Mucosa of gallbladder (tissue), 1 donor: ENCODE measurements around the gene EIF4G3. TPM values are rescaled to one million over a fixed set of nuclear protein-coding genes. Genes with fewer than 3 reads are reported as not detected.

ENCODE experiments used
- DNase-seq: peaks from one replicate; pipeline ENCODE4 v3.0.0-alpha.2; 2020; ENCODE audit warnings: low spot score
- total RNA-seq: library from RNA; stranded (reverse); gene quantifications from one replicate; pipeline ENCODE4 v1.2.1, GENCODE V29; 2021
- donor health status: DM: no; HTN: no; CAD: no.

The EIF4G3 gene
- total RNA-seq, 1 donor from 2014 or later = 63.9 TPM

GRCh38 chr1:20882837-20883236 lies 293.9 kb downstream of the EIF4G3 start:
- DNase-seq = no peak

GRCh38 chr1:20878799-20879198 lies 297.9 kb downstream of the EIF4G3 start:
- DNase-seq = no peak

DNA sequence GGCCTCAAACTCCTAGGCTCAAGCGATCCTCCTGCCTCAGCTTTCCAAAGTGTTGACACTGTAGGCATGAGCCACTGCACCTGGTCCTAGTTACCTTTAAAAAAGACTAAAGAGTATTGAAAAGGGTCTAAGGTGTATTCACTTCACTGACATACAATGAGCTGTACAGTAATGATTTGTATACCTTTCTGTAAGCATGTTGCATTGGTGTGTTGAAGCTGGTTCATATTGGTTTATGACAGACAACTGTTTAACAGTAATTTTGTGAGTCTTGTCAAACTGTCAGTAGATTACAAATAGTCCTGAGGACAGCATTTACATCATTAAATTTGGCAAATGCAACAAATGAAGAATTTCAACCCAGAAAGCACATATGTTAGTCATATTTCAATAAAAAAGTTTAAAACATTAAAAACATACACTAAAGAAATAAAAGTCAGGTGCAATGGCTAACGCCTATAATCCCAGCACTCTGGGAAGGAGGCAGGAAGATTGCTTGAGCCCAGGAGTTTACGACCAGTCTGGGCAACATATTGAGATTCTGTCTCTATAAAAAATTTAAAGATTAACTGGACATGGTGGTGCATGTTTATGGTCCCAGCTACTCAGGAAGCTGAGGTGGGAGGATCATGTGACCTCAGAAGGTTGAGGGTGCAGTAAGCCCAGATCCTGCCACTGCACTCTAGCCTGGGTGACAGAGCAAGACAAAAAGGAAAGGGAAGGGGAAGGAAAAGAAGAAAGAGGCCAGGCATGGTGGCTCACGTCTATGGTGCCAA lies 301.3 kb downstream of the EIF4G3 start:
- DNase-seq = no peak

- no peak for DNase-seq
These were observed 303.4 kb downstream of the EIF4G3 start for GRCh38 chr1:20873311-20873710.

DNA sequence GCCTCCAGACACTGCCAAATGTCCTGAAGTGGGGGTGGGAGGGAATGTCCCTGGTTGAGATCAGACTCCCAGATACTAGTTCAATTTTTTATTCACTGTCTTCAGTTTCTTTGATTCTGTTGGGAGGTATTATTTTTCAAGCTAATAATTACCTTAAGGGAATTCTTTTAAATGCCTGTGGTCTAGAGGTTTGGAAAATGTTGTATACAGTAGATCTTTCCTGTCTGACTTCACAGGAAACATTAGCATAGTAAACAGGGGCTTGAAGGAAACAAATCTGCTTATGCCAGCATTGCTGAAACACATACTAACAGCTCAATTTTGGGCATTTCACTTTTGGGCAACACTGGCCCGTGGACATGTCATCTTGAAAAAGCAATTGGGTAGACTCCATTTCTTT lies 305.3 kb downstream of the EIF4G3 start:
- no peak for DNase-seq

- no peak for DNase-seq
These were observed 306.0 kb downstream of the EIF4G3 start for GRCh38 chr1:20870718-20871117.

- no peak for DNase-seq
These were observed 308.4 kb downstream of the EIF4G3 start for GRCh38 chr1:20868263-20868662.

DNA sequence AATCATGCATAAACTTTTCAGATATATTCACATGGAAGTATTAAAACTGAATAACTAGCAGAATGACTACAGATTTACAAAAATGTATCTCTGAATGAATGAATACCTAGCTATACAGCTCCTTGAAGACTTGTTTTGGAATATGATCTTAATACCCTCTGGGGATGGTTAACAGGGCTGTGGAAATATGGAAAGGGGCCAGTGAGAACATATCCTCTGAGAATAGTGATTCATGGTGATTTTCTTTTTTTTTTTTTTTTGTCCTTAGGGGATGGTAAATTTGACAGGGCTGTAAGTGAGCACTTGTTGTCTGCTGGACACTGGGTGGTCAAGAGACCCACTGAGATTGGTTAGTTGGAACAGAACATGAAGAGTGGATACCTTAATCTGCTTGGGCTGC lies 308.9 kb downstream of the EIF4G3 start:
- DNase-seq = no peak

- DNase-seq = no peak
These were observed 309.6 kb downstream of the EIF4G3 start for GRCh38 chr1:20867062-20867461.

- DNase-seq = no peak
These were observed 311.7 kb downstream of the EIF4G3 start for GRCh38 chr1:20865001-20865400.

DNA sequence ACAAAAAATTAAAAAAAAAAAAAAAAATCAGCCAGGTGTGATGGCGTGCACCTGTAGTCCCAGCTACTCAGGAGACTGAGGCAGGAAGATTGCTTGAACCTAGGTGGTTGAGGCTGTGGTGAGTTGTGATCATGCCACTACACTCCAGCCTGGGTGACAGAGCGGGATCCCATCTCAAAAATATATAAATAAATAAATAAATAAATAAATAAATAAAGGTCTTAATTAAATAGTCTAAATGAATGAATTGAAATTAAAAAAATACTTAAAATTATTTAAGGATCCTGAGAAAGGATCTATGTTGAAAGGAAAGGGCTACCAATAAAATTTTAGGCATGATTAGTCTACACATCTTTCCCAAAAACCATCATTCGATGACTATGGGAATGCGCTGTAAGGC lies 322.2 kb downstream of the EIF4G3 start:
- DNase-seq = no peak

DNA sequence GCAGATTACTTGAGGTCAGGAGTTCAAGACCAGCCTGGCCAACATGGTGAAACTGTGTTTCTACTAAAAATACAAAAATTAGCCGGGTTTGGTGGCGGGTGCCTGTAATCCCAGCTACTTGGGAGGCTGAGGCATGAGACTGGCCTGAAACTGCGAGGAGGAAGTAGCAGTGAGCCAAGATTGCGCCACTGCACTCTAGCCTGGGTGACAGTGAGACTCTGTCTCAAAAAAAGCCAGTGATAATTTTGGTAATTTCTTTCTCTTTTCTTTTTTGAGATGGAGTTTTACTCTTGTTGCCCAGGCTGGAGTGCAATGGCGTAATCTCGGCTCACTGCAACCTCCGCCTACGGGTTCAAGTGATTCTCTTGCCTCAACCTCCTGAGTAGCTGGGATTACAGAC lies 324.9 kb downstream of the EIF4G3 start:
- DNase-seq = peak; percentile 22

DNA sequence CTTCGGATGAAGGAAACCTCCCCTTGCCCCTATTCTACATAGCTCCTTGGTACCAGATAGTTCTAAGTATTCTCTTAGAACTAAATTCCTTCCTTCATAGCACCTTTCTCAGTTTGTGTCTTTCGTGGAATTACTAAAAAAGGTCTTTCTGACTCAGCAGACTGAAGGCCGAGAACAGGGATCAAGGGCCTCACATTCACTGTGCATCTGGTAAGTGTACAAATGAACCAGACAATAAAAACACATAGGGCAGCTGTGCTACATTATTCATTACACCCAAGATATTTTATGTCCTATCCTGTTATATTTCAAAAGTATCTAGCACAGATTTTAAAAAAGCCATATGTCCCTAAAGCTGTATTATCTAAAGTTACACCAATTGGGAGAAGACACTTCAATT lies 326.7 kb downstream of the EIF4G3 start:
- no peak for DNase-seq

GRCh38 chr1:20849100-20849499 lies 327.6 kb downstream of the EIF4G3 start:
- no peak for DNase-seq

GRCh38 chr1:20848162-20848561 lies 328.5 kb downstream of the EIF4G3 start:
- DNase-seq = no peak

DNA sequence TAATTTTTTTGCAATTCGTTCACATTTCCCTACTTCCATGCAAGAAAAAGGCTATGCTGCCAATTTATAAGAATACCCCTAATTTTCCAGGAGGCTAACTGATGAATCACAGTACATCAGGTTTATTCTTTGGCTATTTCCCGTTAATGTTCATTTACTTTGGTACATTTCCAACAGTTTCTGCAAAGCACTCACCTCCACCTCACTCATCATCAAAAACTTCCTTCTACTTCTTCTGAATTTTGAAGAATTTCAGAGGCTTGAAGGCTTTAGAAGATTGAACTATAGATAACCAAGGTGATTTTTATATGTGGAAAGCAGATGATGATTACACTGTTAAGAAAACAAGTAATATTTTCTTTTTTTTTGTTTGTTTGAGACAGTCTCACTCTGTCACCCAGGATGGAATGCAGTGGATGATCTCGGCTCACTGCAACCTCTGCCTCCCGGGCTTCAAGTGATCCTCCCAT lies 329.1 kb downstream of the EIF4G3 start:
- DNase-seq = no peak

DNA sequence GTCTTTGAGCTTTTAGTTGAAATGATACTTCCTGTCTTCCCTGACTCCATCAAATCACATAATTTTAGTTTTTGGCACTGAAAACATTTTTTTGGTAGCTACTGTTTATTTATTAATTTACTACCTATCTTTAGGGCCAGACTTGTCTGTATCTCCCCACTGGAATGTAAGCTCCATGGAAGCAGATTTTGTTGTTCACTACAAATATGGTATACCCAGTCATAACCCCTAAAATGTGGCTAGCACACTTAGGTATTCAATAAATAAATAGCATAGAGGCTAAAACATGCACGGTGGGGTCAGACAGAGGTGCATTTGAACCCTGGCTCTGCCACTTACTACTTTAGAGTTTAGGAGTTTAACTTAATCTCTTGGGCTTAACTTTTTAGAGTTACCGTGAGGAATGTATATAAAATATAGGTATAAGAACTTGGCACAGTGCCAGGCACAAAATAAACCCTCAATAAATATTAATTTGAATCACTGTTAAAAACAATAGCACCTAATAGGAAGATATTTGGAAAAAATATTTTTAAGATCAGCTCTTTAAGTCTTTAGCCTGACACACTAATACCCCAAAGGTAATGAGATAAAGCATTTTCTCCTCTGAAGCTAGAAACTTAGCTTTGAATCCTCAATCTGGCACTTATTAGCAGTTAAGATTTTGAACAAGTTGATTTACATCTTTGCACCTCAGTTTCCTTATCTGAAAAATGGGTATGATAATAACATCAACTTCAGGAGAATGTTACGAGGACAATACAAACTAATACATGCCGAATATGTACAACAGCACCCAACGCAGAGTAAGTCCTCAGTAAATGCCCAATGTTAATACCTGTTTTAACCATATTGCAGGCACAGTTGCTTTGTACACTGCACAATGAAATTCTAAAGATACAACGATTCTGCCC lies 330.0 kb downstream of the EIF4G3 start:
- no peak for DNase-seq

DNA sequence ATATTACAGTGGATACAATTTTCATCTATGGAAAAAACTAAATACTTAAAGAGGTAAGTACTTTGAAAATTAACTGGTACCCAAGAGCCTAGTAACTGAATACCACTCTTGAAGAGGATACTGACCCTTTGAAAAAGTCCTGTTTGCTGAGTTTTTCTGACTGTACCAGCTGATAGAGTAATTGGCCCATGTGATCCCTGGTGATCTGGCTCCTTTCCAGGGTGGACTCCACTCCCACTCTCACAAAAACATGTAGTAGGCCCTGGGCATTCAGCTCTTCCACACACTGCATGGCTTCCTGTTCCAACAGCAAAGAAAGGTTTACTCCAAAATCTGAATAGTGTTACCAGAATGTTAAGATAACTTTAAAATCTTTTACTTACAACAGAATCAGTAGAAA lies 336.0 kb downstream of the EIF4G3 start:
- DNase-seq = no peak

GRCh38 chr1:20837554-20838192 lies 339.0 kb downstream of the EIF4G3 start:
- no peak for DNase-seq

- DNase-seq = no peak
These were observed 340.5 kb downstream of the EIF4G3 start for GRCh38 chr1:20836230-20836629.

DNA sequence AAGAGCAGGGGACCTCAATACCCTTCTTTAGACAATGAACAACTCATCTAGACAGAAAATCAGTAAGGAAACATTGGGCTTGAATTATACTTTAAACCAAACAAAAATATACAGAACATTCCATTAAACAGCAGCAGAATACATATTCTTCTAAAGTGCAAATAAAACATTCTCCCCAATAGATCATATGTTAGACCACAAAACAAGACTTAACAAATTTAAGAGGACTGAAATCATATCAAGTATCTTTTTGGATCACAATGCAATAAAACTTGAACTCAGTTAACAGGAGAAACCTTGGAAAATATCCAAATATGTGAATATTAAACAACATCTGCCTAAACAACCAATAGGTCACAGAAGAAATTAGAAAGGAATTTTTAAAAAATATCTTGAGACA lies 341.9 kb downstream of the EIF4G3 start:
- DNase-seq = no peak

- no peak for DNase-seq
These were observed 342.5 kb downstream of the EIF4G3 start for GRCh38 chr1:20834192-20834591.
